BJ (cell line): ENCODE measurements around the gene PRSS38. TPM values are rescaled to one million over a fixed set of nuclear protein-coding genes. Genes with fewer than 3 reads are reported as not detected.
A peak's percentile ranks its signal among the peaks of the same experiment; 100 is the strongest.

Experiments used
- CTCF ChIA-PET: fragments of 350-600 bp; formaldehyde crosslinking; extraction: SDS; loops from one replicate; lab custom pipeline; 2021; ENCODE audit warnings: antibody characterized with exemption, inconsistent platforms; lab: Yijun Ruan, JAX
- POLR2A ChIA-PET: fragments of 300-600 bp; sonication (Branson Sonifier 250); formaldehyde crosslinking; extraction: SDS; loops from one replicate; lab custom pipeline; 2021; ENCODE audit warnings: antibody characterized with exemption; lab: Charles Lee
- DNase-seq: peaks from one replicate; pipeline ENCODE4 v3.0.0-alpha.2; 2011; ENCODE audit warnings: low read depth
- H3K27me3 ChIP-seq: 2 replicates; pipeline ENCODE4 v1.6.0; 2011; ENCODE audit warnings: low read length; ENCODE audit not compliant: control insufficient read depth, insufficient read depth
- H3K36me3 ChIP-seq: 2 replicates; pipeline ENCODE4 v1.5.1; 2011; ENCODE audit warnings: low read length; ENCODE audit not compliant: control insufficient read depth, insufficient read depth
- H3K4me3 ChIP-seq: 2 replicates; pipeline ENCODE4 v1.5.1; 2011; ENCODE audit warnings: low read depth, mild to moderate bottlenecking, control low read depth, low read length
- polyA plus RNA-seq: library from polyadenylated mRNA; depleted of rRNA; stranded (reverse); fragments of >200 nt; gene quantifications from 2 replicates; pipeline ENCODE4 v1.2.3, GENCODE V29; 2011
- TF ChIP-seq, protein P1 (sequence below): IDR thresholded peaks from 2 replicates; pipeline ENCODE4 v1.5.1; 2011; ENCODE audit warnings: low read depth, mild to moderate bottlenecking, control low read depth, inconsistent platforms, low read length, moderate library complexity; ENCODE audit not compliant: insufficient read depth

The PRSS38 gene
- polyA plus RNA-seq, 1 experiment = not detected

- CTCF ChIA-PET = interaction anchor here (0.6 to 2.0 kb wide), 3 partner anchors 61 to 235 kb away, joined by 3 to 4 read pairs (median 3); partner anchors contain the start of gene WNT9A
- POLR2A ChIA-PET = no interaction called here
- TF ChIP-seq, protein P1, sequence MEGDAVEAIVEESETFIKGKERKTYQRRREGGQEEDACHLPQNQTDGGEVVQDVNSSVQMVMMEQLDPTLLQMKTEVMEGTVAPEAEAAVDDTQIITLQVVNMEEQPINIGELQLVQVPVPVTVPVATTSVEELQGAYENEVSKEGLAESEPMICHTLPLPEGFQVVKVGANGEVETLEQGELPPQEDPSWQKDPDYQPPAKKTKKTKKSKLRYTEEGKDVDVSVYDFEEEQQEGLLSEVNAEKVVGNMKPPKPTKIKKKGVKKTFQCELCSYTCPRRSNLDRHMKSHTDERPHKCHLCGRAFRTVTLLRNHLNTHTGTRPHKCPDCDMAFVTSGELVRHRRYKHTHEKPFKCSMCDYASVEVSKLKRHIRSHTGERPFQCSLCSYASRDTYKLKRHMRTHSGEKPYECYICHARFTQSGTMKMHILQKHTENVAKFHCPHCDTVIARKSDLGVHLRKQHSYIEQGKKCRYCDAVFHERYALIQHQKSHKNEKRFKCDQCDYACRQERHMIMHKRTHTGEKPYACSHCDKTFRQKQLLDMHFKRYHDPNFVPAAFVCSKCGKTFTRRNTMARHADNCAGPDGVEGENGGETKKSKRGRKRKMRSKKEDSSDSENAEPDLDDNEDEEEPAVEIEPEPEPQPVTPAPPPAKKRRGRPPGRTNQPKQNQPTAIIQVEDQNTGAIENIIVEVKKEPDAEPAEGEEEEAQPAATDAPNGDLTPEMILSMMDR = no peak
- H3K36me3 ChIP-seq = no peaks in the 10 kb centered on the region
- H3K27me3 ChIP-seq = no peaks in the 10 kb centered on the region; the same call in 1 of the 2 replicates
- H3K4me3 ChIP-seq = no peak overlapping the region
- DNase-seq = no peak
Measured at GRCh38 chr1:227886503-227886961, 71.1 kb downstream of the PRSS38 start.

- peak overlapping the region; percentile 10 for H3K4me3 ChIP-seq
Measured at GRCh38 chr1:227886993-227887696, 71.7 kb downstream of the PRSS38 start.

GRCh38 chr1:227887697-227888403, 72.4 kb downstream of the PRSS38 start:
- no peaks in the 10 kb centered on the region for H3K36me3 ChIP-seq
- DNase-seq = no peak

More at GRCh38 chr1:227886993-227887696, 71.7 kb downstream of the PRSS38 start:
- DNase-seq = no peak
- Histone ChIP-seq H3K27me3 (no peaks in the 10 kb centered on the region; the same call in 1 of the 2 replicates), H3K36me3 (no peaks in the 10 kb centered on the region)
- TF ChIP-seq, protein P1 = no peak
- ChIA-PET POLR2A (no interaction called here), CTCF (interaction anchor here (1.2 to 2.0 kb wide), 2 partner anchors 60 to 97 kb away, joined by 3 to 4 read pairs; partner anchors contain the start of gene WNT9A)

GRCh38 chr1:227888404-227889046, 73.0 kb downstream of the PRSS38 start:
- no peak for DNase-seq
- Histone ChIP-seq H3K36me3 (no peaks in the 10 kb centered on the region), H3K4me3 (no peak overlapping the region), H3K27me3 (no peaks in the 10 kb centered on the region; the same call in 1 of the 2 replicates)
- TF ChIP-seq, protein P1 = no peak
- CTCF ChIA-PET = interaction anchor here (1.3 kb wide), 1 partner anchor 17 kb away, joined by 4 read pairs; no protein-coding TSS in a partner anchor
- POLR2A ChIA-PET = no interaction called here

More at GRCh38 chr1:227887697-227888403, 72.4 kb downstream of the PRSS38 start:
- H3K27me3 ChIP-seq = no peaks in the 10 kb centered on the region; the same call in 1 of the 2 replicates
- ChIA-PET CTCF (no interaction called here), POLR2A (no interaction called here)
- no peak overlapping the region for H3K4me3 ChIP-seq
- TF ChIP-seq, protein P1 = no peak
